Tongue (tissue), 2 donors: ENCODE data around the gene ALDH3A2. TPM values are rescaled to one million over a fixed set of nuclear protein-coding genes. Genes with fewer than 3 reads are reported as not detected.
"Not testable (repeated sequence)": the region's sequence is repeated elsewhere in the genome, so short reads cannot be mapped to it uniquely, and the experiment has no call there.

Experiments used
- DNase-seq: peaks from one replicate; pipeline ENCODE4 v3.0.0-alpha.2; 2015
- total RNA-seq: library from RNA; depleted of rRNA; stranded (reverse); fragments of >200 nt; gene quantifications from one replicate; pipeline ENCODE4 v1.2.3, GENCODE V29; 2014

Gene ALDH3A2
- total RNA-seq, 1 donor from 2014 or later = 210 TPM

DNA sequence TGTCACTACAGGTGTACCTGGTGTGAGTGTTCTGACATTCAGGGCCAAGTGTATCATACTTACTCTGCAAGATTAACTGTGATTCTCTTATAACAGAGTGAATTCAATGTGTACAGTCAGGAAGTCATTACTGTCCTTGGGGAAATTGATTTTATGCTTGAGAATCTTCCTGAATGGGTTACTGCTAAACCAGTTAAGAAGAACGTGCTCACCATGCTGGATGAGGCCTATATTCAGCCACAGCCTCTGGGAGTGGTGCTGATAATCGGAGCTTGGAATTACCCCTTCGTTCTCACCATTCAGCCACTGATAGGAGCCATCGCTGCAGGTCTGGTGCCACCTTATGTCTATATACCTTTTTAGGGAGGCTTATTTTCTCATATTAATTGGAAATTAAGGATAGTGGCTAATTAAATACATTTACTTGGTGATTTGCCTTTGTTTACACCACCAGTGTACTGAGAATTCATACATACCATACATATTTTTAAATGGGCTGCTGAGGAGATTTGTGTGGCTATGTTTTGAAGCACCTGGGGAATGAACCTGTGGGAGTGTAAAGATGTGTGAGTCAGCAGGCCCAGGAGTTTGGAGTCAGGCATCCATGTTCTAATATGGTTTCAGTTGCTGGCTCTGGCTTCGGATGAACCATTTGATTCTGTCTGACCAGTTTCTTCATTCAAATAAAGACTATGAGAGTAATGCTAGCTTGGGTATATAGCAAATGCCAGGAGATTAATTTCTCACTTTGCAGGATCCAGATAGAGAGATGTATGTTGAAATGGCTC lies 3.1 kb downstream of the ALDH3A2 start:
- DNase-seq = no peak

DNA sequence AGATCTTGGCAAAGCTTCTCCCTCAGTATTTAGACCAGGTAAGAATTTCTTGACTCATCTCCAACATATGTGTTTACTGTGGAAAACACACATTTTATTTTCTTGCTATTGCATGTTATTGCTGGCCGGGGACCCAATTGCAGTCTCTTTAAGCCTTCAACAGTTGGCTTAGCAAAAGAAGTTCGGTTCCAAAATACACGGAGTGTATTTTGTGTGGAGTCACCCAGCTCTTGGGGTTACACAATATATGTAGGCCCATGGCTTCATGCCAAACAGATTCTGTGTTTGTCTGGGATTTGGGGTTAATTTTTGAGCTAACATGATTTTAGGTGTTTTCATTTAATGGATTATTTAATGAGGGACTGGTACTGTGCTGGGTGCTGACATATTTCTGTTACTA lies 4.0 kb downstream of the ALDH3A2 start:
- DNase-seq = peak; percentile 62

DNA sequence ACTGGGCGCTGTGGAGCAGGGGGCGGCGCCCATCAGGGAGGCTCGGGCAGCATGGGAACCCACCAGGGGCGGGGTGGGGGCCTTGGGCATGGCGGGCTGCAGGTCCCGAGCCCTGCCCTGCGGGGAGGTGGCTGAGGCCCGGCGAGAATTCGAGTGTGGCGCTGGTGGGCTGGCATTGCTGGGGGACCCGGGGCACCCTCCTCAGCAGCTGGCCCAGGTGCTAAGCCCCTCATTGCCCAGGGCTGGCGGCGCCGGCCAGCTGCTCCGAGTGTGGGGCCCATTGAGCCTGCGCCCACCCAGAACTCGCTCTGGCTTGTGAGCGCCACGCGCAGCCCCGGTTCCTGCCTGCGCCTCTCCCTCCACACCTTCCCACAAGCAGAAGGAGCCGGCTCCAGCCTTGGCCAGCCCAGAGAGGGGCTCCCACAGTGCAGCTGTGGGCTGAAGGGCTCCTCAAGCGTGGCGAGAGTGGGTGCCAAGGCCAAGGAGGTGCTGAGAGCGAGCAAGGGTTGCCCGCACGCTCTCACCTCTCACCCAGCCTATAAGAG lies 5.9 kb downstream of the ALDH3A2 start:
- no peak for DNase-seq

DNA sequence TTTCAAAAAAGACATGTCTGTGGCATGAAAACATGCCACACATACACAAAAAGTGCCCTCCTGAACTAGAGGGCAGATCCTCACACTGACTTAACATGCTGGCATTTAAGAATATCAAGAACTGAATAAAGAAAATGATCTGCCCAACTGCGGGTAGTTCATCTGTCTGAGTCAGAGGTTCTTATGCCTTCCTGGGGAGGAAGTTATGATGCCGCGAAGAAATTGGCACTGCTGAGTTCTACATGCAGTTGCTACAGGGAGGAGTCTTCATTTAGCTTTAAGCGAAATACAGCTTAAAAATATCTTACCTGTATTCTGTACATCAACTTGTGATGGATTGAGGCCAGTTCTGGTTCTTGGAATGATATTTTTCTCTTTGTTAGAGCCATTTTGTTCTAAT lies 6.3 kb downstream of the ALDH3A2 start:
- no peak for DNase-seq

DNA sequence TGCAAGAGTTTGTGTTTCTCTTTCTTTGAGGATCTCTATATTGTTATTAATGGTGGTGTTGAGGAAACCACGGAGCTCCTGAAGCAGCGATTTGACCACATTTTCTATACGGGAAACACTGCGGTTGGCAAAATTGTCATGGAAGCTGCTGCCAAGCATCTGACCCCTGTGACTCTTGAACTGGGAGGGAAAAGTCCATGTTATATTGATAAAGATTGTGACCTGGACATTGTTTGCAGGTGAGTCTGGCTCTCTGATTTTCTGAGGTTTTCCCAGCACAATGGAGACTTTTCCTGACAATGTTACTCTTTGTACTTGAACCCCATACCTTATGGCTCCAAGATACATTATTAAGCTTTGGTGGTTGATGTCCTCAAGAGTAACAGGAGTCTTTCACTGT lies 7.8 kb downstream of the ALDH3A2 start:
- no peak for DNase-seq

DNA sequence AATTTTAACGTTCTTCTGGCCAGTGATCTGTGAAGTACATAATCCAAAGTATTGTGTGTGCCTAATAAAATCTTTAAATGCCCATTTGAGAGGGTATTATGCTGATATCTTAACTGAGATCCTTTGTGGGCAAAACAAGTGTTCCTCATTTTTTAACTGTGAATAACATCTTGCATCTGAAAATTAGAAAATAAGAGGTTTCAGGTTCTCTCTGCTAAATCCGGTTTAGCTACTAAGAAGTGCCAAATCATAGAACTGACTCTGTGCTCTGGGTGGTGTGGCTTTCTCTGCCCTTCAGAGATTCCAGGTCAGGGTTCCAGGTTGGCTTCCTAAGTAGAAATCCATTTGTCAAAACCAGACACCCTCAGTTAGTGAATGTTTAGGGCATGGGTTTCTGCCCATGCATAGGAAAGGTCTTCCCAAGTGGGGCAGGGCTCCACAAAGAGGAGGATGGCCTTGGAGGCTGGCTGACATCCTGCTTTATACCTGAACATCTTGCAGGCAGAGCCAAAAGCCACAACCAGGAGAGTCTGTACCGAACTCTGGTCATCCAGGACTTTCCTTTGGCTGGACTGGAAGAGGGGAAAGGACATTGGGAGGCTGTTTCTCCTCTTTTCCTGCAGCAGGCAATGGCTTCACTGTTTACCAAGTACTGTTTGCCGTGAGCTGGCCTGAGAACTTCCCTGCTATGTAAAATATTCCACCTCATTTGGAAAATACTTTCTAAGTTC lies 8.5 kb downstream of the ALDH3A2 start:
- no peak for DNase-seq

DNA sequence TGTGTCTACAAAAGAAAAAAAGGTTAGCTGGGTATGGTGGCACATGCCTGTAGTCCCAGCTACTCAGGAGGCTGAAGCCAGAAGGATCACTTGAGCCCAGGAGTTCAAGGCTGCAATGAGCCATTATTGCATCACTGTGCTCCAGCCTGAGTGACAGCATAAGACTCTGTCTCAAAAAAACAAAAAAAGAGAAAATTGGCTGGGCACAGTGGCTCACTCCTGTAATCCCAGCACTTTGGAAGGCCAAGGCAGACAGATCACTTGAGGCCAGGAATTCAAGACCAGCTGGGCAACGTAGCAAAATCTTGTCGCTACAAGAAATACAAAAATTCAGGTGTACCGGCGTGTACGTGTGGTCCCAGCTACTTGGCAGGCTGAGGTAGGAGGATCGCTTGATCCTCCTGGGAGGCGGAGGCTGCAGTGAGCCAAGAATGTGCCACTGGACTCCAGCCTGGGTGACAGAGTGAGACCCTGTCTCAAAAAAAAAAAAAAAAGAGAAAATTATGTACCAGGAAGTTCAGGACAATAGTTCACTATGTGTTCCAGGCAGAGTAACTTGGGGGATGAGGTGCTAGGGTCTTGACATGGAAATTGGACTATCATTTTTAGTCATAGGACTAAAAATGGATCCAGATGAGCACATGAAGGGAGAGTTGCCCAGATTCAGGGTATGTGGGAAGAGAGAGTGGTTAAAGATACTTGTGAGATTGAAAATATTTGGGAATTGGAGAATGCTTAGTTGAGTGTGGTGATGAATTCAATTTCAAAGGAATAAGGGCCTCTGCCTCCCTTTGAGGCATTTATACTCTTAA lies 11.0 kb downstream of the ALDH3A2 start:
- no peak for DNase-seq

DNA sequence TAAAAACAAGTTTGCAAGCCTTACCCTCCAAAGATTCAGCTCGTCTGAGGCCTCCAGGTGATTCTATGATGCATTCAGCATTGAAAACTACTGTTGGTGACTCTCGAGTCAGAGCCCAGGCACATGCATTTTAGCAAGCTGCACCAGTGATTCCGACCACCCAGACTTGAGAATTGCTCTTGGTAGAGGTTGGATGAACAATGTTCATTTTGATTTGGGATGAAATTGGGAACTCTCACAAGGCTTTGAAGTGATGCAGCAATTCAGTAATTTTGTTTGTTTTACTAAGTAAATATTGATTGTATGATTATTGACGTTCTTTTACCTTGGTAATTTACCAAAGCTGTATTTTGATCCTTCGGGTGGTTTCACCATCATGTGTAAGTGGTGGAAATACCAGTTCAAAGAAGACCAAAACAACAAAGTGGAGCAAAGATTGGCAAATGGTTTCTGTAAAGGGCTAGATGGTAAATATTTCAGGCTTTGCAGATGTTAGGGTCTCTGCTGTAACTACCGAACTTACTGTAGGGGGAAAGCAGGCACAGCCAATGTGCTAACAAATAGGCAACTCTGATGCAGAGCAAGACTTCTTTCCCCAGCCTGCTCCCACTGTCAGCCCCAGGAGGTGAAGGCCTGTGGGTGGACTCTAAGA lies 11.8 kb downstream of the ALDH3A2 start:
- DNase-seq = no peak

DNA sequence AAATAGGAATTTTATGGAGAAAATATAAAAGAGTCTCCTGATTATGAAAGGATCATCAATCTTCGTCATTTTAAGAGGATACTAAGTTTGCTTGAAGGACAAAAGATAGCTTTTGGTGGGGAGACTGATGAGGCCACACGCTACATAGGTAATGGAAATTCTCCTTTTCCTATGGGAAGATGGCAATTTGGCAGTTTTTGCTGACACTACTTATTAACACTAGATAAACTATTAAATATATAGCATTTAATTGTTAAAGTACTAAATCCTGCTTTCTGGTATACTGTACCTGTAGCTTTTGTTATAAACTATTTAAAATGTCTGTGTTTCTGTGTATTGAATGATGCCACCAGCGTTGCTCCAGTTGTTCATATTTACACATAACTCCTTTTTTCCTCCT lies 12.6 kb downstream of the ALDH3A2 start:
- DNase-seq = no peak

DNA sequence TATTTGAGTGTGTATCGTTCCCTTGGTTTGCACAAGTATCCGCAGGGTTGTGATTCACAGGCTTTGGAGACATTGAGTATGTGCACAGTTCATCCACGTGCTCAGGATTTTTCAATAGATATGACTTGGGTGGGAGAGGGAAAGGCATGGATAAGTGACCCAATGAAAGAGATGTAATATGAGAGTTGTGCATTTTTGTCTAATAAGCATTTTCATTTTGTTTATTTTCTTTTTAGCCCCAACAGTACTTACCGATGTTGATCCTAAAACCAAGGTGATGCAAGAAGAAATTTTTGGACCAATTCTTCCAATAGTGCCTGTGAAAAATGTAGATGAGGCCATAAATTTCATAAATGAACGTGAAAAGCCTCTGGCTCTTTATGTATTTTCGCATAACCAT lies 14.5 kb downstream of the ALDH3A2 start:
- DNase-seq = no peak

DNA sequence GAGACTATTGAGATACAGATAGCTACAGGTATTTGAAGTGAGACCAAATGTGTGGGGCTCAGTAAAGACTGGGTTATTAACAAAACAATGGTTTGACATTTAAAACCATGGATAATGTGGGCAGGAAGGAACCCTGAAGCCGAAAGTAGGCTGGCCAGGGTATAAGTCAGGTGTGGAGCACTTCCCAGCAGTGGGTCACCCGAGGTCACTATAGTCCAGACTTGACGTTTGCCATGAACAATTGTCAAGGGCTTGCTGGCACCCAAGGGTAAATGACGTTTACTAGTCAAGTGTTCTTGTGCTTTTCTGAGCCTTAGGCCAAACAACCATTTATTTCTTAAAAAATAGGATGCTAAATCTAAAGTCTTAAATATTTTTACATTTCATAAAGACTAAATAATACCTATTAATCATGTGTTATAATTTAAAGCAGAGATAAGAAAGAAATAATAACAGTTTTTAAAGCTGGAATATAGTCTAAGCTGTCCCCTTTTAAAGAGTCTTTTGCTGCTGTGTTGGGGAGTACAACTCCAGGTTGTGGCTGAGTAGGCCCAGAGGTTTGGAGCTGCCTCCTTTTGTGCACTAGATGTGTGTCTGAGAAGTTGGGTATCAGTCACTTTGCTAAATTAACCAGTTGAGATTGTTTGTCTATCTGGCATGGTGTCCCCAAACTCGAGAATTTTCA lies 15.7 kb downstream of the ALDH3A2 start:
- no peak for DNase-seq

DNA sequence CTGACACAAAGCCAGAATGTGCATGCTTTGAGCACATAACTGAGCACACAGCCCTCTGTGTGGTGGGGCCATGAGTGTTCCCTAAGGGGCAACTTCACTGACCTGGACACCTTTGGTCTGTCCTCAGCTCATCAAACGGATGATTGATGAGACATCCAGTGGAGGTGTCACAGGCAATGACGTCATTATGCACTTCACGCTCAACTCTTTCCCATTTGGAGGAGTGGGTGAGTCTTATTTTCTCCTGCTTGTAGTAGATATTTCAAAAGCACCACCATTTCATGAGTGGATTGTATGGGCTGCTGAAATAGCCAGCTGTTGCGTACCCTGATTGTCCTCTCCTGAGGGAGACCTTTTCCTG lies 16.2 kb downstream of the ALDH3A2 start:
- DNase-seq = no peak

DNA sequence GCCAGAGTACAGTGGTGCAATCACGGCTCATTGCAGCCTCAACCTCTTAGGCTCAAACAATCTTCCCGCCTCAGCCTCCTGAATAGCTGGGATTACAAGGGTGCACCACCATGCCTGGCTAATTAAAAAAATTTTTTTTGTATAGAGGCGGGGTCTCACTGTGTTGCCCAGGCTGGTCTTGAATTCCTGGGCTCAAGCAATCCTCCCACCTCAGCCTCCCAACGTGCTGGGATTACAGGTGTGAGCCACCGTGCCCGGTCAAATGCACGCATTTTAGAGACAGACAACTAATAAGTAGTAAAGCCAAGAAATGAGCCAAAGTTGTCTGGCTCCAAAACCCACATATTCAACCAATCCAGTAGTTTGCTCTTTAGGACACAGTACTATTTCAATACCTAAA lies 21.1 kb downstream of the ALDH3A2 start:
- not testable (repeated sequence) for DNase-seq

DNA sequence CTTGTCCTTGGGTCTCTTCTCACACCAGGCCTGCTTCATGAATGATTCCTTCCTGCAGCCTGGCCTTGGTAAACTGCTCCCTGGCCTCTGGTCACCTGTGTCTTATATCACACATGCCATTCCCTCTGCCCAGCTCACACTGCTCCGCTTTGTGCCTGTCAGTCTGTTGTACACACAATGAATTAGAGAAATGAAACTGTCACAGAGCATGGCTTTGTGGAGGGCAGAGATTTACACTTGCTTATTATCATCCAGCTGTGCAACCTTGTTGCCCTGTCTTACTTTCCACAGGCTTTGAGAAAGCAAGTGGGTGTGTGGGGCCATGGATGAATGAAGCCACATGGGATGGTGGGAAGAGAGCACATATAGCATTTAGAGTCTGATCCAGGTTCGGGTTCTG lies 22.4 kb downstream of the ALDH3A2 start:
- DNase-seq = no peak

DNA sequence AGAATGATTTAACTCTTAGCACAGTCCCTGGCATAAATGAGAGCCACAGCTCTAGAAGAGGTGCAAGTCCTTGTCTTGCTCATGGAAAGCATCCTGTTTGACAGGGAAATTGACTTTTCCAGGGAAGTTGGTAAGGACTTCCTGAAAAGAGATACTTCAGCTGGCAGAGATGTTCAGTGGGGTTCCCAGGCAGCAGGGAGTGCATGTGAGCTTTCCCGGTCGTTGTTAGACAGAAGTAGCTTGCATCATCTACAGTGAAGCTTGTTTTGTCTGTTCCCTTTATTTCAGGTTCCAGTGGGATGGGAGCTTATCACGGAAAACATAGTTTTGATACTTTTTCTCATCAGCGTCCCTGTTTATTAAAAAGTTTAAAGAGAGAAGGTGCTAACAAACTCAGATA lies 22.9 kb downstream of the ALDH3A2 start:
- DNase-seq = no peak

DNA sequence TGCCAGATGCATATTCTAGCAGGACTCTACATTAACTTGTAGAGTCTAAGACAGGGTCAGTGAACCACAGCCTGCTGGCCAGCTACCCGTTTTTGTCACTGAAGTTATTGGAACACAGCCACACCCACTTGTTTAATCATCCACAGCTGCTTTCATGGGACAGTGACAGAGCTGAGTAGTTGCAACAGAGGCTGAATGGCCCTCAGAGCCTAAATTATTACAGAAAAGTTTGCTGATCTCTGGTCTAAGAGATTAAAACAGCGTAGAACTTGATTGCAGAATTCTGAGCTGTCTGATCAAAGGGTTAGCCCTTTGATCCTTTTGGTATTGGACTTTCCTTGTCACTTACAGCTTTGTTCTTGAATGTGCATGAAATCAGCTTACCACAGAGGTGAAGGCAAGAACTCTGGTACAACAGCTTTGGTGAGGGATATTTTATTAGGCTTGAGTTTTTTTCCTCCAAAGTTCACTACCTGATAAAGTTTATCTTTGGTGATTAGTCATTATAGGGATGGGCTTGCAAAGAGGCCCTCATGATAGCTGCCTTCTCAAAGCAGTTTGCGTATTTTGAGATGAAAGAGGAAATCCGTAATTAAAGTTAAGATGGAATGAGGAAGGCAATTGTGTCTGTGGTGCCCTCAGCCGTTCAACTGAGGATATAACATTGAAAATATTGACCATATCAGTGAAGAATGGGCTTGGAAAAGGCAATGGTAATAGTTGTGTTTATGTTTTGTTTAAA lies 23.6 kb downstream of the ALDH3A2 start:
- peak; percentile 81 for DNase-seq

DNA sequence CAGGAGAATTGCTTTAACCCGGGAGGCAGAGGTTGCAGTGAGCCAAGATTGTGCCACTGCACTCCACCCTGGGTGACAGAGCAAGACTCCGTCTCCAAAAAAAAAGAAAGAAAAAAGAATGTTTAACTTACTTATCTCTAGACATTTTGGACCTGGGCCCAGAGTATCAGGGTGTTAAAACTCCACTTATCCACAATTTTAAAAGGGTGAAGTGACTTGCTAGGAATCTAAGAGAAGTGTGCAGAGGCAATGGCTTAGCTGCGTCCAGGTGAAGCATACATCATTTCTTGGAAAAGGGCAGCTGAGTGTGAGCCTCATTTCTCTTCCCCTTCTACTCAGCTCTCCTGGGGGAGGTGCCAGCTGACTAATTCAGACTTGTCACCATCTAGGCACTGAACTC lies 25.1 kb downstream of the ALDH3A2 start:
- no peak for DNase-seq

DNA sequence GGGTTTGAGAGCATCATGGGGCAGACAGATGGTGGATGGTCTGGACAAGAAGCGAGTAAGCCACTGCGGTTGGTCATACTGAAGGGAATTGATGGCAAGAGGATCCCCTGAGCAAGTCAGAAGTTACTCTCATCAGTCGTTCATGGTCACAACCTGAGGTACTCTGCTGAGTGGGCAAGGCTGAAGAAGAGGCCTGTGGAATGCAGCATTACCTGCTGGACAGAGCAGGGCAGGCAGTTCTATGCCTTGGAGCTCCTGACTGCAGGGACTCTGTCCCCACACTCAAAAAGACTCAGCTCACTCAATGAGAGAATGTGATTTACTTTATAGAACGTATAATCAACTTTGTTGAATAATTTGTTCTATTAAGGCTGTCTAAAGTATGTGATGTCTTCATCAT lies 28.3 kb downstream of the ALDH3A2 start:
- no peak for DNase-seq

DNA sequence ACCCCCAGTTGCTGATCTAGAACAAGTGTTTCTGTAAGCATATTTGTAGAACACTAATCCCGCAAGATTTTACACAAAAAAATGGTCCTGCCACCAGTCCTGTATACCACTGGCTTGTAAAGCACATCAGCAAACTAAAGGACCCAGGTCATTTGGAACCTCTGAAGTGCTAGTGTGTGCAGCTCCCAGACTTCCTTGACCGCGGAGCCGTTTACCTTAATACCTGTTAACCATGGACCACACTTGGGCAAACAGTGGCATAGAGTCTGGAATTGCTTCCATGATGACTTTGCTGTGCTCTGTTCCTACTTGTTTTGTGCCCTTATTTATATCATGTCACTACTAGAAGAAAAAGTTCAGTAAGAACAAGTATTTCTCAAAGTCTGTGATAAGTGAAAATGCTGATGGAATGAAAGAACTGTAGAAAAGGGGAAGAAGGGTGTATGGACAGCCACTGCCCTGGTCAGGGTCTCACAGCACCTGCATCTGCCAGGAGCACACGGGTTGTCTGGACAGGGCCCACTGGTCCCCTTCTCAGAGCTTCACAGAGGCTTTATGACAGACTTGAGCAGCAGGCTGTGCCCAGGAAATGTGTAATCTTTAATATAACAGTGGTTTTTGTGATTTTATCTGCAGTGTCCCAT lies 29.3 kb downstream of the ALDH3A2 start:
- DNase-seq = no peak
